Mucosa of descending colon (tissue), 3 donors: ENCODE data around the gene MBTD1. TPM values are rescaled to one million over a fixed set of nuclear protein-coding genes. Genes with fewer than 3 reads are reported as not detected.
"Not testable (repeated sequence)": the region's sequence is repeated elsewhere in the genome, so short reads cannot be mapped to it uniquely, and the experiment has no call there.

Experiments
- ATAC-seq: fragments of 200-7000 bp; cut with Tn5 transposase; one replicate; pipeline ENCODE4 v1.9.1; 2020; ENCODE audit warnings: mild to moderate bottlenecking, moderate library complexity
- DNase-seq, 3 donors: peaks; one replicate each; pipeline ENCODE4 v3.0.0-alpha.2; 2020
- H3K36me3 ChIP-seq: fragments of 200-600 bp; one replicate; pipeline ENCODE4 v1.8.0; 2021; ENCODE audit warnings: low read depth, mild to moderate bottlenecking
- H3K4me1 ChIP-seq: fragments of 200-600 bp; one replicate; pipeline ENCODE4 v1.8.0; 2021; ENCODE audit warnings: low read depth, mild to moderate bottlenecking
- H3K4me3 ChIP-seq: fragments of 200-600 bp; one replicate; pipeline ENCODE4 v1.8.0; 2021; ENCODE audit warnings: mild to moderate bottlenecking
- H3K9me3 ChIP-seq: fragments of 200-600 bp; one replicate; pipeline ENCODE4 v1.8.0; 2021; ENCODE audit warnings: mild to moderate bottlenecking
- CTCF ChIP-seq: fragments of 200-600 bp; IDR thresholded peaks from one replicate; pipeline ENCODE4 v1.8.0; 2022; ENCODE audit warnings: antibody characterized with exemption, mild to moderate bottlenecking
- intact Hi-C, 2 donors: fragments of 100-400 bp; cut with DNase I in 1 of 2; cut with micrococcal nuclease in 1 of 2; formaldehyde crosslinking; loops; one replicate each; pipeline versions ENCODE4 v1.11.0 to v1.11.1; 2022; cut with DNase I, micrococcal nuclease
- long read RNA-seq, 2 donors: library from polyadenylated mRNA; unstranded; transcript quantifications; one replicate each; pipeline ENCODE4 v2.0.0, GENCODE V29; 2019 to 2021
- total RNA-seq, 3 donors: library from RNA; stranded (reverse); fragmentation: NEBNext Ultra II Directional in 2 of 3; extraction: Animal tissue kit (Norgen Biotek cat#: 25700) in 2 of 3; gene quantifications; one replicate each; pipeline versions ENCODE4 v1.2.1 to v1.2.4, GENCODE V29; 2021 to 2023
- donor health status: DM: no; HTN: no; CAD: no; lungs with moderate emphysema.
- donor health status: DM: no; HTN: no; CAD: no.
- donor health status: DM: no; HTN: yes; CAD: no.

Gene MBTD1
- total RNA-seq = 10 to 100 TPM; 13.7 to 19.5 (median 15.9) TPM
- long read RNA-seq, donor 1, partial matches to known transcripts = 0 of 1 reads
- long read RNA-seq, donor 1, other reads (novel, unspliced or antisense) = 1 of 1 reads
- long read RNA-seq, donor 2 = 0 reads

- Histone ChIP-seq H3K9me3 (no peaks in the 10 kb centered on the region), H3K4me3 (peak within 1 kb of the TSS; percentile 82), H3K4me1 (peaks cover 28% of the 10 kb centered on the region), H3K36me3 (no peaks in the 10 kb centered on the region)
- no peak for TF ChIP-seq CTCF
- intact Hi-C loops = no loop called here
- ATAC-seq = peak; percentile 90
- DNase-seq = peak; percentile 94 to 97 (median 95)
Measured at GRCh38 chr17:51259564-51260236, at the start of gene MBTD1. MBTD1 (minus strand) TSS chr17:51260049; CDS start chr17:51225161, 34,888 bp downstream.

- H3K9me3 ChIP-seq = no peaks in the 10 kb centered on the region
- TF ChIP-seq CTCF = no peak
- H3K4me1 ChIP-seq = no peaks in the 10 kb centered on the region
- H3K36me3 ChIP-seq = no peaks in the 10 kb centered on the region
- no peak overlapping the region for H3K4me3 ChIP-seq
- no peak for ATAC-seq
- DNase-seq = no peak
- intact Hi-C loops = no loop called here
Measured at GRCh38 chr17:51305182-51305581, 45.3 kb upstream of the MBTD1 start.

GRCh38 chr17:51299859-51300258 lies 40.0 kb upstream of the MBTD1 start:
- no peak for ATAC-seq
- intact Hi-C loops = no loop called here

GRCh38 chr17:51298508-51299371 lies 38.9 kb upstream of the MBTD1 start:
- intact Hi-C loops = no loop called here

More at GRCh38 chr17:51299859-51300258, 40.0 kb upstream of the MBTD1 start:
- Histone ChIP-seq H3K9me3 (no peaks in the 10 kb centered on the region), H3K36me3 (no peaks in the 10 kb centered on the region), H3K4me1 (no peaks in the 10 kb centered on the region), H3K4me3 (no peak overlapping the region)
- DNase-seq = no peak
- TF ChIP-seq CTCF = no peak

GRCh38 chr17:51294338-51294737 lies 34.5 kb upstream of the MBTD1 start:
- H3K4me1 ChIP-seq, DNase-seq, ATAC-seq, intact Hi-C loops, H3K36me3 ChIP-seq, H3K4me3 ChIP-seq, H3K9me3 ChIP-seq: not testable (repeated sequence)

More at GRCh38 chr17:51298508-51299371, 38.9 kb upstream of the MBTD1 start:
- no peak for ATAC-seq
- no peaks in the 10 kb centered on the region for H3K4me1 ChIP-seq
- no peaks in the 10 kb centered on the region for H3K36me3 ChIP-seq
- TF ChIP-seq CTCF = no peak
- no peak for DNase-seq
- H3K4me3 ChIP-seq = no peak overlapping the region
- no peaks in the 10 kb centered on the region for H3K9me3 ChIP-seq

GRCh38 chr17:51289696-51290111 lies 29.9 kb upstream of the MBTD1 start:
- ATAC-seq (no peak), DNase-seq (no peak)
- Histone ChIP-seq H3K36me3 (no peaks in the 10 kb centered on the region), H3K4me3 (no peak overlapping the region), H3K9me3 (no peaks in the 10 kb centered on the region), H3K4me1 (no peaks in the 10 kb centered on the region)
- intact Hi-C loops = no loop called here
- no peak for TF ChIP-seq CTCF
